MM.1S (cell line): ENCODE results near the gene TAC3.

Experiments
- DNase-seq: peaks from one replicate; pipeline ENCODE4 v3.0.0-alpha.2; 2015
- H2AFZ ChIP-seq: fragments of 300-600 bp; sonication (generic); 2 replicates; pipeline ENCODE4 v1.6.0; 2016; ENCODE audit warnings: antibody characterized with exemption, low read length
- H3F3A ChIP-seq: fragments of 300-600 bp; sonication (generic); 2 replicates; pipeline ENCODE4 v1.6.1; 2016; ENCODE audit warnings: mild to moderate bottlenecking, antibody characterized with exemption, low read length, moderate library complexity, mixed read lengths; ENCODE audit not compliant: insufficient read depth
- H3K27ac ChIP-seq: fragments of 300-600 bp; sonication (generic); 2 replicates; pipeline ENCODE4 v1.5.1; 2016; ENCODE audit warnings: mild to moderate bottlenecking, low read length
- H3K27me3 ChIP-seq: fragments of 300-600 bp; sonication (generic); replicated peaks from 2 replicates; pipeline ENCODE4 v1.6.0; 2016; ENCODE audit warnings: low read length; ENCODE audit not compliant: insufficient read depth
- H3K36me3 ChIP-seq: fragments of 300-600 bp; sonication (generic); replicated peaks from 2 replicates; pipeline ENCODE4 v1.6.1; 2016; ENCODE audit warnings: mild to moderate bottlenecking, low read length, mixed read lengths; ENCODE audit not compliant: insufficient read depth
- H3K4me1 ChIP-seq: fragments of 300-600 bp; sonication (generic); 2 replicates; pipeline ENCODE4 v1.6.1; 2016; ENCODE audit warnings: low read length, mixed read lengths
- H3K4me2 ChIP-seq: fragments of 300-600 bp; sonication (generic); 2 replicates; pipeline ENCODE4 v1.6.0; 2016; ENCODE audit warnings: low read depth, low read length
- H3K4me3 ChIP-seq: fragments of 300-600 bp; sonication (generic); 2 replicates; pipeline ENCODE4 v1.5.1; 2016; ENCODE audit warnings: low read length, mixed read lengths
- H3K79me2 ChIP-seq: fragments of 300-600 bp; sonication (generic); 2 replicates; pipeline ENCODE4 v1.6.1; 2016; ENCODE audit warnings: mixed run types, low read length, mixed read lengths
- H3K9ac ChIP-seq: fragments of 300-600 bp; sonication (generic); 2 replicates; pipeline ENCODE4 v1.6.1; 2016; ENCODE audit warnings: low read length, mixed read lengths
- H3K9me2 ChIP-seq: fragments of 300-600 bp; sonication (generic); replicated peaks from 2 replicates; pipeline ENCODE4 v1.6.1; 2016; ENCODE audit warnings: mild to moderate bottlenecking, low read length, mixed read lengths; ENCODE audit not compliant: insufficient read depth
- H3K9me3 ChIP-seq: fragments of 300-600 bp; sonication (generic); replicated peaks from 2 replicates; pipeline ENCODE4 v1.6.1; 2016; ENCODE audit warnings: mild to moderate bottlenecking, low read length, mixed read lengths; ENCODE audit not compliant: insufficient read depth
- H4K20me1 ChIP-seq: fragments of 300-600 bp; sonication (generic); 2 replicates; pipeline ENCODE4 v1.6.1; 2016; ENCODE audit warnings: mild to moderate bottlenecking, low read length, moderate library complexity, mixed read lengths; ENCODE audit not compliant: insufficient read depth
- EZH2 ChIP-seq: fragments of 300-600 bp; sonication (generic); optimal IDR thresholded peaks from 2 replicates; pipeline ENCODE3; 2017; ENCODE audit warnings: low read depth, mild to moderate bottlenecking, antibody characterized with exemption, low read length, mixed read lengths
- EZH2phosphoT487 ChIP-seq: fragments of 300-600 bp; sonication (generic); IDR thresholded peaks from 2 replicates; pipeline ENCODE4 v1.6.1; 2018; ENCODE audit warnings: antibody characterized with exemption, low read length
- TF ChIP-seq, protein P1 (sequence below): fragments of 300-600 bp; sonication (generic); IDR thresholded peaks from 2 replicates; pipeline ENCODE4 v1.5.1; 2016; ENCODE audit warnings: antibody characterized with exemption, low read length, mixed read lengths

The TAC3 gene

GRCh38 chr12:57049890-57050289, 33.6 kb upstream of the TAC3 start, which contains the start of gene MYO1A:
Gene MYO1A (minus strand): TSS chr12:57050129. CDS start chr12:57048323, 1,806 bp downstream.
- no peak within 1 kb of the TSS for H3K4me3 ChIP-seq
- TF ChIP-seq EZH2 = no peak
- TF ChIP-seq, protein P1, sequence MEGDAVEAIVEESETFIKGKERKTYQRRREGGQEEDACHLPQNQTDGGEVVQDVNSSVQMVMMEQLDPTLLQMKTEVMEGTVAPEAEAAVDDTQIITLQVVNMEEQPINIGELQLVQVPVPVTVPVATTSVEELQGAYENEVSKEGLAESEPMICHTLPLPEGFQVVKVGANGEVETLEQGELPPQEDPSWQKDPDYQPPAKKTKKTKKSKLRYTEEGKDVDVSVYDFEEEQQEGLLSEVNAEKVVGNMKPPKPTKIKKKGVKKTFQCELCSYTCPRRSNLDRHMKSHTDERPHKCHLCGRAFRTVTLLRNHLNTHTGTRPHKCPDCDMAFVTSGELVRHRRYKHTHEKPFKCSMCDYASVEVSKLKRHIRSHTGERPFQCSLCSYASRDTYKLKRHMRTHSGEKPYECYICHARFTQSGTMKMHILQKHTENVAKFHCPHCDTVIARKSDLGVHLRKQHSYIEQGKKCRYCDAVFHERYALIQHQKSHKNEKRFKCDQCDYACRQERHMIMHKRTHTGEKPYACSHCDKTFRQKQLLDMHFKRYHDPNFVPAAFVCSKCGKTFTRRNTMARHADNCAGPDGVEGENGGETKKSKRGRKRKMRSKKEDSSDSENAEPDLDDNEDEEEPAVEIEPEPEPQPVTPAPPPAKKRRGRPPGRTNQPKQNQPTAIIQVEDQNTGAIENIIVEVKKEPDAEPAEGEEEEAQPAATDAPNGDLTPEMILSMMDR = no peak
- no peak for TF ChIP-seq EZH2phosphoT487
- H3K4me1 ChIP-seq = no peaks in the 10 kb centered on the region
- H2AFZ ChIP-seq = no peak within 1 kb of the TSS
- H3K9me2 ChIP-seq = no peaks in the 10 kb centered on the region
- H3K27ac ChIP-seq = no peak within 1 kb of the TSS
- H3K79me2 ChIP-seq = no peaks in the 10 kb centered on the region
- no peaks in the 10 kb centered on the region for H3K36me3 ChIP-seq
- no peaks in the 10 kb centered on the region for H3K9me3 ChIP-seq
- no peak within 1 kb of the TSS for H3K4me2 ChIP-seq
- no peak for DNase-seq
- no peaks in the 10 kb centered on the region for H3F3A ChIP-seq
- no peaks in the 10 kb centered on the region for H3K27me3 ChIP-seq
- no peaks in the 10 kb centered on the region for H4K20me1 ChIP-seq
- no peak within 1 kb of the TSS for H3K9ac ChIP-seq

- Histone ChIP-seq H3K27ac (no peak overlapping the region), H3K4me1 (no peaks in the 10 kb centered on the region), H3F3A (no peaks in the 10 kb centered on the region), H3K79me2 (no peaks in the 10 kb centered on the region), H3K9me2 (no peaks in the 10 kb centered on the region), H3K27me3 (no peaks in the 10 kb centered on the region), H3K9ac (no peak overlapping the region), H3K36me3 (no peaks in the 10 kb centered on the region), H3K4me2 (no peak overlapping the region), H4K20me1 (no peaks in the 10 kb centered on the region), H3K4me3 (no peak overlapping the region), H2AFZ (no peak overlapping the region), H3K9me3 (no peaks in the 10 kb centered on the region)
- TF ChIP-seq EZH2phosphoT487 = no peak
- TF ChIP-seq, protein P1 = no peak
- no peak for TF ChIP-seq EZH2
- no peak for DNase-seq
These were observed 32.8 kb upstream of the TAC3 start for GRCh38 chr12:57049119-57049446.

DNA sequence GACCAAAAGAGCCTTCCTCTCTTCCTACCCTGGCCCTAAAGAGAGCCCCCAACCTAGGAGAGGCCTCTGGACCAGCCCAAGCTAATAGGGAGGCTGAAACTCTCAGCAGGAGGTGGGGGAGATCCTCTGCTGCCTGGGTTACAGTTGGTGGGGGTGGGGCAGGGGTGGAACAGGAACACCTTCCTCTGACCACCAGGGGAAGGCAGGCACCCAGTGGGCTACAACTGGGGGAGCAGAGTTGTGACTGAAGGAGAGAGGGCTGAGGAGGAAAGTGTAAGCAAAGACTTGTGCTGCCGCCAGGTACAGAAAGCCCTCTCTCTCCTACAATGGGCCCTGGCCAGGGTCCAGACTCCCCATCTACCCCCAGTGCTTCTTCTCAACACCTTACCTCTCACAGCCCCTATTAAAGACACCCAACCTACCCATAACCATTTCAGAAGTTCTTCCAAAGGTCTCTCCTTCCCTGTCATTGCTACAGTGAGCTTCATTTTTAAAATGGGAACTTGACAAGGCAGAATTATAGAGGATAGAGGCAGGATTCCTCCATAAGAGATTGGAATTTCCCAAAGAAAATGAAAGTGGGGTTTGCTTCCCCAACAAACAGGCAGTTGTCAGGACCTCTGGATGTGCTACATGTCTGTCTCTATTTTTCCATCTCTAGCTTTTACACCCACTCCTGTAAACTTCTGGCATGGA, 32.2 kb upstream of the TAC3 start:
- Histone ChIP-seq H4K20me1 (no peaks in the 10 kb centered on the region), H3K4me1 (no peaks in the 10 kb centered on the region), H3K4me2 (no peak overlapping the region), H3K9me2 (no peaks in the 10 kb centered on the region), H2AFZ (no peak overlapping the region), H3K27ac (no peak overlapping the region), H3K79me2 (no peaks in the 10 kb centered on the region), H3K27me3 (no peaks in the 10 kb centered on the region), H3K4me3 (no peak overlapping the region), H3K36me3 (no peaks in the 10 kb centered on the region), H3K9ac (no peak overlapping the region), H3K9me3 (no peaks in the 10 kb centered on the region), H3F3A (no peaks in the 10 kb centered on the region)
- no peak for DNase-seq
- TF ChIP-seq EZH2phosphoT487 = no peak
- TF ChIP-seq, protein P1 = no peak
- TF ChIP-seq EZH2 = no peak
